ENCODE measurements around the gene DEGS2.

DEGS2 gene

GRCh38 chr14:100178691-100179090 lies 19.2 kb upstream of the DEGS2 start:
- Histone ChIP-seq H3K4me1 (ENCODE audit: low read depth, poor library complexity, severe bottlenecking) (no peaks in the 10 kb centered on the region), H3K27ac (no peak overlapping the region), H3K27me3 (ENCODE audit: insufficient read depth, low read depth) (no peaks in the 10 kb centered on the region), H3K9ac (no peak overlapping the region), H3K36me3 (ENCODE audit: insufficient read depth) (no peaks in the 10 kb centered on the region), H3K79me2 (ENCODE audit: insufficient read depth, low read depth) (no peaks in the 10 kb centered on the region), H2AFZ (ENCODE audit: low read depth) (no peak overlapping the region), H3K4me2 (no peak overlapping the region), H4K20me1 (ENCODE audit: insufficient read depth) (no peaks in the 10 kb centered on the region), H3K4me3 (IDR thresholded peaks at IDR 0.05; ENCODE audit: insufficient read depth, low read depth, low read length) (no peak overlapping the region)
- TF ChIP-seq, protein P1, sequence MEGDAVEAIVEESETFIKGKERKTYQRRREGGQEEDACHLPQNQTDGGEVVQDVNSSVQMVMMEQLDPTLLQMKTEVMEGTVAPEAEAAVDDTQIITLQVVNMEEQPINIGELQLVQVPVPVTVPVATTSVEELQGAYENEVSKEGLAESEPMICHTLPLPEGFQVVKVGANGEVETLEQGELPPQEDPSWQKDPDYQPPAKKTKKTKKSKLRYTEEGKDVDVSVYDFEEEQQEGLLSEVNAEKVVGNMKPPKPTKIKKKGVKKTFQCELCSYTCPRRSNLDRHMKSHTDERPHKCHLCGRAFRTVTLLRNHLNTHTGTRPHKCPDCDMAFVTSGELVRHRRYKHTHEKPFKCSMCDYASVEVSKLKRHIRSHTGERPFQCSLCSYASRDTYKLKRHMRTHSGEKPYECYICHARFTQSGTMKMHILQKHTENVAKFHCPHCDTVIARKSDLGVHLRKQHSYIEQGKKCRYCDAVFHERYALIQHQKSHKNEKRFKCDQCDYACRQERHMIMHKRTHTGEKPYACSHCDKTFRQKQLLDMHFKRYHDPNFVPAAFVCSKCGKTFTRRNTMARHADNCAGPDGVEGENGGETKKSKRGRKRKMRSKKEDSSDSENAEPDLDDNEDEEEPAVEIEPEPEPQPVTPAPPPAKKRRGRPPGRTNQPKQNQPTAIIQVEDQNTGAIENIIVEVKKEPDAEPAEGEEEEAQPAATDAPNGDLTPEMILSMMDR (conservative IDR thresholded peaks at IDR 0.05; ENCODE audit: low read depth, low read length), result no peak

- Histone ChIP-seq H3K27ac (no peak overlapping the region), H3K4me2 (no peak overlapping the region), H3K4me1 (ENCODE audit: low read depth, poor library complexity, severe bottlenecking) (no peaks in the 10 kb centered on the region), H3K79me2 (ENCODE audit: insufficient read depth, low read depth) (no peaks in the 10 kb centered on the region), H3K9ac (no peak overlapping the region), H4K20me1 (ENCODE audit: insufficient read depth) (no peaks in the 10 kb centered on the region), H2AFZ (ENCODE audit: low read depth) (no peak overlapping the region), H3K36me3 (ENCODE audit: insufficient read depth) (no peaks in the 10 kb centered on the region), H3K4me3 (IDR thresholded peaks at IDR 0.05; ENCODE audit: insufficient read depth, low read depth, low read length) (no peak overlapping the region), H3K27me3 (ENCODE audit: insufficient read depth, low read depth) (no peaks in the 10 kb centered on the region)
- TF ChIP-seq, protein P1 (conservative IDR thresholded peaks at IDR 0.05; ENCODE audit: low read depth, low read length), result no peak
These were observed 17.4 kb upstream of the DEGS2 start for GRCh38 chr14:100176811-100177327.

GRCh38 chr14:100173353-100173752 lies 13.9 kb upstream of the DEGS2 start:
- Histone ChIP-seq H3K4me3 (IDR thresholded peaks at IDR 0.05; ENCODE audit: insufficient read depth, low read depth, low read length) (no peak overlapping the region), H3K36me3 (ENCODE audit: insufficient read depth) (no peaks in the 10 kb centered on the region), H3K27ac (no peak overlapping the region), H3K9ac (no peak overlapping the region), H3K4me2 (no peak overlapping the region), H4K20me1 (ENCODE audit: insufficient read depth) (no peaks in the 10 kb centered on the region), H3K79me2 (ENCODE audit: insufficient read depth, low read depth) (no peaks in the 10 kb centered on the region), H2AFZ (ENCODE audit: low read depth) (no peak overlapping the region), H3K4me1 (ENCODE audit: low read depth, poor library complexity, severe bottlenecking) (no peaks in the 10 kb centered on the region), H3K27me3 (ENCODE audit: insufficient read depth, low read depth) (no peaks in the 10 kb centered on the region)
- TF ChIP-seq, protein P1 (conservative IDR thresholded peaks at IDR 0.05; ENCODE audit: low read depth, low read length), result no peak

GRCh38 chr14:100172811-100173210 lies 13.4 kb upstream of the DEGS2 start:
- H2AFZ ChIP-seq (ENCODE audit: low read depth), result no peak overlapping the region
- H3K9ac ChIP-seq, result no peak overlapping the region
- no peaks in the 10 kb centered on the region for H3K79me2 ChIP-seq (ENCODE audit: insufficient read depth, low read depth)
- H3K27ac ChIP-seq, result no peak overlapping the region
- no peaks in the 10 kb centered on the region for H3K27me3 ChIP-seq (ENCODE audit: insufficient read depth, low read depth)
- no peak overlapping the region for H3K4me3 ChIP-seq (IDR thresholded peaks at IDR 0.05; ENCODE audit: insufficient read depth, low read depth, low read length)
- H3K4me1 ChIP-seq (ENCODE audit: low read depth, poor library complexity, severe bottlenecking), result no peaks in the 10 kb centered on the region
- H3K36me3 ChIP-seq (ENCODE audit: insufficient read depth), result no peaks in the 10 kb centered on the region
- H3K4me2 ChIP-seq, result no peak overlapping the region
- TF ChIP-seq, protein P1 (conservative IDR thresholded peaks at IDR 0.05; ENCODE audit: low read depth, low read length), result no peak
- H4K20me1 ChIP-seq (ENCODE audit: insufficient read depth), result no peaks in the 10 kb centered on the region

Measured in KMS-11 (cell line).